Stimulated activated CD4-positive, alpha-beta T cell treated with anti-CD3 and anti-CD28 coated beads, TNF-alpha, amount 100 ng/mL, for 1 hour (primary cell): Measurements from ENCODE around the gene MLPH.
A peak's percentile ranks its signal among the peaks of the same experiment; 100 is the strongest.
"Not testable (repeated sequence)": the region's sequence is repeated elsewhere in the genome, so short reads cannot be mapped to it uniquely, and the experiment has no call there.

ENCODE experiments used
- DNase-seq, 3 donors: peaks; one replicate each; pipeline ENCODE4 v3.0.0-alpha.2; 2020; ENCODE audit warnings: low read depth in 3 of 3, low spot score in 1 of 3

The MLPH gene

GRCh38 chr2:237577956-237578870 lies 91.2 kb downstream of the MLPH start:
- no peak for DNase-seq

- no peak for DNase-seq
These were observed 94.3 kb downstream of the MLPH start for GRCh38 chr2:237581326-237581725.

- peak in 2 of 3 donors; percentile 4 to 7 for DNase-seq
These were observed 95.0 kb downstream of the MLPH start for GRCh38 chr2:237581751-237582746.

- DNase-seq: no peak
These were observed 96.6 kb downstream of the MLPH start for GRCh38 chr2:237583385-237584295.

GRCh38 chr2:237585590-237586221 lies 98.7 kb downstream of the MLPH start:
- no peak for DNase-seq

- DNase-seq: no peak
These were observed 101.1 kb downstream of the MLPH start for GRCh38 chr2:237588044-237588696.

GRCh38 chr2:237590272-237591140 lies 103.5 kb downstream of the MLPH start, which contains the start of gene RAB17:
TSS of gene RAB17 (minus strand) at chr2:237590734. CDS start at chr2:237586154, 4,580 bp downstream.
- no peak for DNase-seq

GRCh38 chr2:237591141-237591881 lies 104.3 kb downstream of the MLPH start:
- no peak for DNase-seq

- no peak for DNase-seq
These were observed 105.5 kb downstream of the MLPH start for GRCh38 chr2:237592425-237592980.

GRCh38 chr2:237593036-237593435 lies 106.0 kb downstream of the MLPH start:
- DNase-seq: no peak

GRCh38 chr2:237593596-237594320 lies 106.7 kb downstream of the MLPH start:
- DNase-seq: no peak

GRCh38 chr2:237594514-237594871 lies 107.4 kb downstream of the MLPH start:
- DNase-seq: no peak

- not testable (repeated sequence) for DNase-seq
These were observed 108.9 kb downstream of the MLPH start for GRCh38 chr2:237595829-237596519.

GRCh38 chr2:237596520-237597195 lies 109.6 kb downstream of the MLPH start:
- no peak for DNase-seq

- no peak for DNase-seq
These were observed 110.4 kb downstream of the MLPH start for GRCh38 chr2:237597196-237598145.
